Kidney (tissue), 14 donors: Measurements from ENCODE around the gene KLF7. TPM values are rescaled to one million over a fixed set of nuclear protein-coding genes. Genes with fewer than 3 reads are reported as not detected.
A peak's percentile ranks its signal among the peaks of the same experiment; 100 is the strongest.

Experiments used
- DNase-seq, 5 donors: peaks; one replicate each; pipeline ENCODE4 v3.0.0-alpha.2; 2013 to 2020
- FAIRE-seq: peaks from 2 replicates; lab custom pipeline; 2012; peaks lifted over from hg19 to GRCh38; lab: Jason Lieb, UNC
- H3K27ac ChIP-seq, 2 donors: one replicate each; pipeline ENCODE4 v1.7.0; 2013; ENCODE audit warnings: low read depth in 2 of 2, low read length in 2 of 2, inconsistent platforms in 1 of 2
- H3K27me3 ChIP-seq: one replicate; pipeline ENCODE4 v1.7.1; 2013; ENCODE audit warnings: low read length, inconsistent platforms; ENCODE audit not compliant: control insufficient read depth, insufficient read depth
- H3K36me3 ChIP-seq, 3 donors: one replicate each; pipeline versions ENCODE4 v1.7.0 to v1.7.1; 2013; ENCODE audit warnings: low read length in 3 of 3, control low read depth in 1 of 3, inconsistent platforms in 1 of 3; ENCODE audit not compliant: insufficient read depth in 3 of 3, control insufficient read depth in 2 of 3
- H3K4me1 ChIP-seq, 3 donors: one replicate each; pipeline versions ENCODE4 v1.7.0 to v1.7.1; 2013; ENCODE audit warnings: low read length in 3 of 3, inconsistent platforms in 1 of 3, low read depth in 1 of 3; ENCODE audit not compliant: control insufficient read depth in 2 of 3, insufficient read depth in 2 of 3
- H3K4me3 ChIP-seq, 3 donors: one replicate each; pipeline versions ENCODE4 v1.7.0 to v1.8.1; 2013; ENCODE audit warnings: low read length in 3 of 3, control low read depth in 1 of 3, inconsistent platforms in 1 of 3
- H3K9ac ChIP-seq, 3 donors: one replicate each; pipeline versions ENCODE4 v1.7.0 to v1.7.1; 2013; ENCODE audit warnings: low read length in 3 of 3, control low read depth in 1 of 3, inconsistent platforms in 1 of 3
- H3K9me3 ChIP-seq, 3 donors: one replicate each; pipeline versions ENCODE4 v1.7.0 to v1.7.1; 2013; ENCODE audit warnings: low read length in 3 of 3, control low read depth in 1 of 3, inconsistent platforms in 1 of 3; ENCODE audit not compliant: control insufficient read depth in 2 of 3, insufficient read depth in 1 of 3
- intact Hi-C: fragments of 100-400 bp; cut with DNase I; formaldehyde crosslinking; loops from one replicate; pipeline ENCODE4 v1.11.1; 2022
- polyA plus RNA-seq: library from polyadenylated mRNA; stranded (reverse); fragments of 350-450 nt; fragmentation: Illumina TruSeq; extraction: RNeasy Lipid Tissue Mini Kit (QIAGEN cat#74804); gene quantifications from one replicate; pipeline ENCODE4 v1.2.3, GENCODE V29; 2014; ENCODE audit warnings: low read depth, low replicate concordance; ENCODE audit not compliant: insufficient read depth
- total RNA-seq: library from RNA; stranded (reverse); fragmentation: NEBNext Ultra II Directional; extraction: Animal tissue kit (Norgen Biotek cat#: 25700); gene quantifications from one replicate; pipeline ENCODE4 v1.2.1, GENCODE V29; 2021
- TF ChIP-seq, protein P1 (sequence below): IDR thresholded peaks from 3 replicates; pipeline ENCODE4 v1.5.1; 2012; ENCODE audit warnings: mild to moderate bottlenecking, moderate library complexity, borderline replicate concordance; ENCODE audit not compliant: insufficient read depth; ENCODE audit errors: extremely low read depth
- donor health status: control.
- donor health status: control.
- donor health status: control.
- donor health status: control.
- donor health status: control.
- donor health status: DM: yes; HTN: yes; CAD: no.
- donor health status: Normal renal cell carcinoma (clear cell type).

The KLF7 gene
- total and polyA plus RNA-seq, 2 donors from 2014 or later = 2.9 to 61.5 TPM

DNA sequence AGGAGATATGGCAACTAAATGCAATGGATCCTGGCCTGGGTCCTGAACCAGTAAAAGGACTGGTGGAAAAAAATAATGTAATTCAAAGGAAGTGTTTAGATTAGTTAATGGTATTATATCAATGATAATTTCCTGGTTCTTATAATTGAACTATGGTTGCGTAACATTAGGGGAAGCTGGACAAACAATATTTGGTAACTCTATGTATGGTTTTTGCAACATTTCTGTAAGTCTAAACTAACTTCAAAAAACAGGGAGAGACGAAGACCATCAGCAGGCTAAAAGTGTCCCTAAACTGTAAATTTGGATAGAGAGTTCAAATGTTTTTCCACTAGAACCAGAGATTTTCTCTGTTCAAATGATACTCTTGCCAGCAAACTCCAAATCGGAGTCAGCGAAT lies 36.9 kb downstream of the KLF7 start:
- no peak for DNase-seq
- H3K27me3 ChIP-seq = no peaks in the 10 kb centered on the region
- intact Hi-C loops = no loop called here
- H3K4me3 ChIP-seq = no peak overlapping the region
- peaks cover 0 to 4% (median 3%) of the 10 kb centered on the region in 3 donors for H3K36me3 ChIP-seq
- peak overlapping the region in 1 of 2 donors; percentile 29 for H3K27ac ChIP-seq
- TF ChIP-seq, protein P1, sequence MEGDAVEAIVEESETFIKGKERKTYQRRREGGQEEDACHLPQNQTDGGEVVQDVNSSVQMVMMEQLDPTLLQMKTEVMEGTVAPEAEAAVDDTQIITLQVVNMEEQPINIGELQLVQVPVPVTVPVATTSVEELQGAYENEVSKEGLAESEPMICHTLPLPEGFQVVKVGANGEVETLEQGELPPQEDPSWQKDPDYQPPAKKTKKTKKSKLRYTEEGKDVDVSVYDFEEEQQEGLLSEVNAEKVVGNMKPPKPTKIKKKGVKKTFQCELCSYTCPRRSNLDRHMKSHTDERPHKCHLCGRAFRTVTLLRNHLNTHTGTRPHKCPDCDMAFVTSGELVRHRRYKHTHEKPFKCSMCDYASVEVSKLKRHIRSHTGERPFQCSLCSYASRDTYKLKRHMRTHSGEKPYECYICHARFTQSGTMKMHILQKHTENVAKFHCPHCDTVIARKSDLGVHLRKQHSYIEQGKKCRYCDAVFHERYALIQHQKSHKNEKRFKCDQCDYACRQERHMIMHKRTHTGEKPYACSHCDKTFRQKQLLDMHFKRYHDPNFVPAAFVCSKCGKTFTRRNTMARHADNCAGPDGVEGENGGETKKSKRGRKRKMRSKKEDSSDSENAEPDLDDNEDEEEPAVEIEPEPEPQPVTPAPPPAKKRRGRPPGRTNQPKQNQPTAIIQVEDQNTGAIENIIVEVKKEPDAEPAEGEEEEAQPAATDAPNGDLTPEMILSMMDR = no peak
- H3K9ac ChIP-seq = no peak overlapping the region
- H3K4me1 ChIP-seq = peaks cover 0 to 8% (median 2%) of the 10 kb centered on the region in 3 donors
- FAIRE-seq = no peak
- H3K9me3 ChIP-seq = no peaks in the 10 kb centered on the region

DNA sequence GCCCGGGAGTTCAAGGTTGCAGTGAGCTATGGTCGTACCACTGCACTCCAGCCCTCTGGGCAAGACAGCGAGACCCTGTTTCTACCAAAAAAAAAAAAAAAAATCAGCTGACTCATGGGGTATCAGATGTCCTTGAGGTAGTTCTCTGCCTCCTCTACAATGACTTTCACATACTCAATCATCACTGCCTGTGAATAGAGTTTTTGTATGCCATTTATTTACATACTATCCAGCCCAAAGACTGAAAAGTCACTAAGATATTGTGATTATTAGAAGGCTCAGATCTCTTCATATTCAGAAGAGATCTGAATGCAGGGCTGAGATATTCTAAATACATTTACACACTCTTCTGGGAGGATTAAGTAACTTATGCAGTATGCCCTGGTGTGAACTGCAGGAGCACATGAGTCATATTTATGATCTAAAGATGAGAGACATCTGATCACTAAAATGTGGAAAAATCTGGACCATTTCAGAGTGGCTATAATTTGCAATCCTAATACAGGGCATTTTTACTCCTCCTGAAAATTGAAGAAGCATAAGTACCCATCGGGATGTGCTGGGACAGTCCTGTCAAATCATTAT lies 38.9 kb downstream of the KLF7 start:
- Histone ChIP-seq H3K27me3 (no peaks in the 10 kb centered on the region), H3K4me3 (no peak overlapping the region), H3K4me1 (peaks cover 0 to 7% (median 0%) of the 10 kb centered on the region in 3 donors), H3K9ac (no peak overlapping the region), H3K36me3 (peaks cover 2 to 14% (median 9%) of the 10 kb centered on the region in 3 donors), H3K27ac (no peak overlapping the region), H3K9me3 (no peaks in the 10 kb centered on the region)
- DNase-seq (no peak), FAIRE-seq (no peak)
- intact Hi-C loops = no loop called here
- TF ChIP-seq, protein P1 = no peak

DNA sequence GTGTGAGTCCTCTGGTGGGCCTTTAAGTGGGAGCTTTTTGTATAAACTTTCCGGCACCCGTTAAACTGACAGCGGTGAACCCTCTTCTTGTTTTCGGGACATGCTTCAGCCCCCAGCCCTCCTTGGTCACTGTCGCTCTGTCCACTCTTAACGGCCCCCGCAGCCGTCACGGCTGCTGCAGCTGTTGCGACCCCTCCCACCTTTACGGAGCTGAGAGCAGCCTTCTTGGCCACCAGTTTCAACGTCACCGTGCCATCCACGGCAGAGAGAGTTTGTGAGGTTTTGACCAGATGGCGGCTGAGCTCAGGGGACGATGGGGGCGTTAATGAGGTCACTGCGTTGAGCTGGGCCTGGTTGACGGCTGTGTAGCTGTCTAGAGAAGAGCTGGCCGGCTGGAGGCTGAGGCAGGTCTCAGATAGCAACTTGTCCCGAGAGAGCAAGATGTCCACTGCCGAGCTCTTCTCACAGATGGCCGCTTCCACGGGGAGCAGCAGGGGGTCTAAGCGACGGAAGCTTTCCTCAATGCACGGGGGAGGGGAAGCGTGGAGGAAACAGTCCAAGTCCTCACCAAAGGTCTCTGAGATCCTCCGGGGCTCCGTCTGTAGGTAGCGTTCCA lies 41.9 kb downstream of the KLF7 start:
- FAIRE-seq (no peak), DNase-seq (peak in 1 of 5 donors; percentile 60)
- Histone ChIP-seq H3K9me3 (no peaks in the 10 kb centered on the region), H3K4me3 (no peak overlapping the region), H3K27ac (no peak overlapping the region), H3K9ac (no peak overlapping the region), H3K27me3 (no peaks in the 10 kb centered on the region), H3K36me3 (peaks cover 2 to 14% (median 11%) of the 10 kb centered on the region in 3 donors), H3K4me1 (peaks cover 0 to 10% (median 0%) of the 10 kb centered on the region in 3 donors)
- intact Hi-C loops = no loop called here
- TF ChIP-seq, protein P1 = no peak
